Heart left ventricle (tissue), 13 donors: ENCODE data around the gene IGSF9.
A peak's percentile ranks its signal among the peaks of the same experiment; 100 is the strongest.

Experiments used
- POLR2A ChIP-seq, 2 donors: fragments of 450-650 bp; IDR thresholded peaks; one replicate each; pipeline ENCODE4 v1.6.1; 2017; ENCODE audit warnings: antibody characterized with exemption in 2 of 2, mild to moderate bottlenecking in 2 of 2, moderate library complexity in 2 of 2
- TF ChIP-seq, protein P1 (sequence below), 12 donors: fragments of 200-600 bp; sonication (generic) in 4 of 12; IDR thresholded peaks; one replicate each; pipeline versions ENCODE4 v1.5.0 to v1.8.0; 2018 to 2022; ENCODE audit warnings: antibody characterized with exemption in 12 of 12, mild to moderate bottlenecking in 5 of 12
- donor health status: ischemic (EF 13 %, LVEDD 7.1; RV severe dilation, severe dysfunction).
- donor health status: DM: no; HTN: yes; CAD: no.
- donor health status: DM: no; HTN: no; CAD: no.
- donor health status: ischemic (EF 25% LVEDD 6.9; RV normal size, moderate dysfunction).
- donor health status: ischemic (EF 25% LVEDD 5.7; RV mildly dilated, moderate dysfunction).
- donor health status: ischemic (EF 35%, LVEDD 5.7; RV mildly dilated, moderate dysfunction).
- donor health status: nonischemic (EF 11% LVEDD 7.7; RV severe dilation, severe dysfunction).
- donor health status: DM: yes; HTN: yes; CAD: no.
- donor health status: PGD.
- donor health status: ischemic (EF 29% LVEDD 5.4; RV normal size, mild dysfunction).
- donor health status: nonischemic (EF 23%, LVEDD 6.1; RV moderate dilation, normal function).

DNA sequence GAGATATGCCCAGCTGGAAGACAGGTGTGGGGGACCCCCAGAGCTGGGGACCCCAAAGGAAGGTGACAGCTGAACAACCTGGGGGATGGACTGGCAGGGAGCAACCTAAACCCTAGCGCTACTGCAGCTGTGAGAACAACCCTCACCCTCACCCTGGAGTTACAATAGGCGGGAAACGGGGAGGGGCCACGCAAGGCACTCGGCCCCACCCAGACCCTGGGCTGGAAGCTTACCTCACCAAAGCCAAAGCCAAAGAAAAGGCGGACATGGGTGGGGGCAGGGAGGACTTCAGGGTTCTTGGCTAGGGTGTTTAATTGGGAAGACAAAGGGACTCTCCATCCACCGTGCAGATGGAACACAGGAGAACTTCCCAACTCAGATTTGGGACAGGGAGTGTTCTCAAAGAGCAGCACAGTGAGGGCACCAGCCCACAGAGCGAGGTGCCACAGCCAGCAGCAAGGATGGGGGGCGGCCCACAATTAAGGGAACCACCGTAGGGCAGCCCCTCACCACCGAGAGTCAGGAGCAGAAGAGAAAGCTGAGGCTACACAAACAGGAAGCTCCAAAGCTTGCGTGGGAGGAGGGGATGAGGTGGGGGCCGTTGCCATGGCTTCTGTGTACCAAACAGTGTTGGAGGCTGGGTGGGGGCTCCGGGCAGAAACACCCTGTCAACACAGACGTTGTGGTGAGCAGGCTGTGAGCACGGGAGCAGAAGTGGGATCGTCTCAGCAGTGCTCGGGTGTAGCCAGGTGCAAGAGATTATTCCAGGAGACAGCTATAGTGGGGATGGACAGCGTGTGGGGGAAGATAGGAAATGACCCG is 22.0 kb downstream of the IGSF9 start:
- TF ChIP-seq, protein P1, sequence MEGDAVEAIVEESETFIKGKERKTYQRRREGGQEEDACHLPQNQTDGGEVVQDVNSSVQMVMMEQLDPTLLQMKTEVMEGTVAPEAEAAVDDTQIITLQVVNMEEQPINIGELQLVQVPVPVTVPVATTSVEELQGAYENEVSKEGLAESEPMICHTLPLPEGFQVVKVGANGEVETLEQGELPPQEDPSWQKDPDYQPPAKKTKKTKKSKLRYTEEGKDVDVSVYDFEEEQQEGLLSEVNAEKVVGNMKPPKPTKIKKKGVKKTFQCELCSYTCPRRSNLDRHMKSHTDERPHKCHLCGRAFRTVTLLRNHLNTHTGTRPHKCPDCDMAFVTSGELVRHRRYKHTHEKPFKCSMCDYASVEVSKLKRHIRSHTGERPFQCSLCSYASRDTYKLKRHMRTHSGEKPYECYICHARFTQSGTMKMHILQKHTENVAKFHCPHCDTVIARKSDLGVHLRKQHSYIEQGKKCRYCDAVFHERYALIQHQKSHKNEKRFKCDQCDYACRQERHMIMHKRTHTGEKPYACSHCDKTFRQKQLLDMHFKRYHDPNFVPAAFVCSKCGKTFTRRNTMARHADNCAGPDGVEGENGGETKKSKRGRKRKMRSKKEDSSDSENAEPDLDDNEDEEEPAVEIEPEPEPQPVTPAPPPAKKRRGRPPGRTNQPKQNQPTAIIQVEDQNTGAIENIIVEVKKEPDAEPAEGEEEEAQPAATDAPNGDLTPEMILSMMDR (IDR thresholded peaks at IDR 0.05): no peak
- peak in 1 of 2 donors; percentile 76 for TF ChIP-seq POLR2A (IDR thresholded peaks at IDR 0.05)
